OCI-LY3 (cell line): ENCODE results near the gene PDCD11.
A peak's percentile ranks its signal among the peaks of the same experiment; 100 is the strongest.

Source experiments
- H2AFZ ChIP-seq: fragments of 200-600, 300-600 bp; shearing (Covaris generic); 2 replicates; pipeline ENCODE4 v1.6.0; 2014; ENCODE audit warnings: antibody characterized with exemption, low read depth, low read length
- H3K27ac ChIP-seq: fragments of 200-600, 300-600 bp; sonication (generic); 2 replicates; pipeline ENCODE4 v1.5.1; 2014; ENCODE audit warnings: mild to moderate bottlenecking, low read length, moderate library complexity, mixed read lengths
- H3K27me3 ChIP-seq: fragments of 200-600, 300-600 bp; sonication (generic); 2 replicates; pipeline ENCODE4 v1.6.1; 2014; ENCODE audit warnings: low read depth, low read length, mixed read lengths
- H3K36me3 ChIP-seq: fragments of 200-600, 300-600 bp; sonication (generic); replicated peaks from 2 replicates; pipeline ENCODE3; 2014; ENCODE audit warnings: low read depth, low read length, mixed read lengths
- H3K4me1 ChIP-seq: fragments of 300-600, 200-600 bp; sonication (generic); 2 replicates; pipeline ENCODE4 v1.6.1; 2014; ENCODE audit warnings: low read length, mixed read lengths
- H3K4me2 ChIP-seq: fragments of 200-600, 300-600 bp; sonication (generic); 2 replicates; pipeline ENCODE4 v1.6.1; 2014; ENCODE audit warnings: low read length, mixed read lengths
- H3K4me3 ChIP-seq: fragments of 300-600, 200-600 bp; sonication (generic); 2 replicates; pipeline ENCODE4 v1.5.1; 2014; ENCODE audit warnings: antibody characterized with exemption, mild to moderate bottlenecking, low read length, moderate library complexity
- H3K79me2 ChIP-seq: fragments of 300-600, 200-600 bp; shearing (Covaris generic); 2 replicates; pipeline ENCODE4 v1.6.1; 2014; ENCODE audit warnings: mild to moderate bottlenecking, low read length, mixed read lengths
- H3K9ac ChIP-seq: fragments of 300-600, 200-600 bp; shearing (Covaris generic); 2 replicates; pipeline ENCODE4 v1.6.0; 2014; ENCODE audit warnings: mild to moderate bottlenecking, low read length, moderate library complexity
- H3K9me3 ChIP-seq: fragments of 200-600, 300-600 bp; shearing (Covaris generic); 2 replicates; pipeline ENCODE4 v1.6.1; 2014; ENCODE audit warnings: low read length, mixed read lengths; ENCODE audit not compliant: insufficient read depth
- H4K20me1 ChIP-seq: fragments of 200-600, 300-600 bp; sonication (generic); 2 replicates; pipeline ENCODE4 v1.6.1; 2016; ENCODE audit warnings: low read length, mixed read lengths; ENCODE audit not compliant: insufficient read depth
- CTCF ChIP-seq: fragments of 200-600, 300-600 bp; sonication (generic); IDR thresholded peaks from 2 replicates; pipeline ENCODE4 v1.5.1; 2014; ENCODE audit warnings: antibody characterized with exemption, low read length, low read depth
- EZH2phosphoT487 ChIP-seq: fragments of 200-600 bp; shearing (Covaris generic); IDR thresholded peaks from 2 replicates; pipeline ENCODE4 v1.6.1; 2018; ENCODE audit warnings: antibody characterized with exemption, mixed run types, low read depth

Gene PDCD11

GRCh38 chr10:103487410-103487708, 90.9 kb downstream of the PDCD11 start:
- no peaks in the 10 kb centered on the region for H4K20me1 ChIP-seq

DNA sequence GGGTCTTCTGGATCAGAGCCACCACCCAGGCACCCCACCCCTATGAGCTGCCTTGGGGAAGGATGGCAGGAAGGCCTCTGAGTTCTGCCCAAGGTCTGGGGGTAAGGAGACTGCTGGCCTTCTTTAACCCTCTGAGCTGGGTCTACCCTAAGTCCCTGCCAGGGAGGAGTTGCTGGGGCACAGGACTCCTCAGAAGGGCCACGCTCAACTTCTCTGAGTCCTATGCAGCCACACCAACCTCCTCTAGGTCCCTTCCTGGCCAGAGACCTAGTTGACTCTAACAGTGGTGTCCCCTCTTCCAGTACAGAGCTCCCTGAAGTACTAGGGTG, 94.5 kb downstream of the PDCD11 start:
- Histone ChIP-seq H3K9me3 (no peaks in the 10 kb centered on the region), H3K79me2 (no peaks in the 10 kb centered on the region), H3K9ac (no peak overlapping the region), H2AFZ (no peak overlapping the region), H3K27ac (no peak overlapping the region), H3K4me1 (0 out of 2 replicates have a peak, but pooled peaks cover 3% of the 10 kb centered on the region), H3K36me3 (no peaks in the 10 kb centered on the region), H4K20me1 (no peaks in the 10 kb centered on the region), H3K4me2 (no peak overlapping the region), H3K4me3 (no peak overlapping the region), H3K27me3 (peaks cover 28% of the 10 kb centered on the region)
- TF ChIP-seq CTCF (no peak), EZH2phosphoT487 (no peak)

More at GRCh38 chr10:103487410-103487708, 90.9 kb downstream of the PDCD11 start:
- Histone ChIP-seq H3K79me2 (no peaks in the 10 kb centered on the region), H3K27me3 (peaks cover 3% of the 10 kb centered on the region; the same call in 1 of the 2 replicates), H2AFZ (no peak overlapping the region), H3K4me2 (no peak overlapping the region), H3K4me3 (no peak overlapping the region), H3K27ac (no peak overlapping the region), H3K9me3 (no peaks in the 10 kb centered on the region), H3K4me1 (0 out of 2 replicates have a peak, but pooled peaks cover under 1% of the 10 kb centered on the region), H3K36me3 (no peaks in the 10 kb centered on the region), H3K9ac (no peak overlapping the region)
- TF ChIP-seq EZH2phosphoT487 (no peak), CTCF (no peak)

DNA sequence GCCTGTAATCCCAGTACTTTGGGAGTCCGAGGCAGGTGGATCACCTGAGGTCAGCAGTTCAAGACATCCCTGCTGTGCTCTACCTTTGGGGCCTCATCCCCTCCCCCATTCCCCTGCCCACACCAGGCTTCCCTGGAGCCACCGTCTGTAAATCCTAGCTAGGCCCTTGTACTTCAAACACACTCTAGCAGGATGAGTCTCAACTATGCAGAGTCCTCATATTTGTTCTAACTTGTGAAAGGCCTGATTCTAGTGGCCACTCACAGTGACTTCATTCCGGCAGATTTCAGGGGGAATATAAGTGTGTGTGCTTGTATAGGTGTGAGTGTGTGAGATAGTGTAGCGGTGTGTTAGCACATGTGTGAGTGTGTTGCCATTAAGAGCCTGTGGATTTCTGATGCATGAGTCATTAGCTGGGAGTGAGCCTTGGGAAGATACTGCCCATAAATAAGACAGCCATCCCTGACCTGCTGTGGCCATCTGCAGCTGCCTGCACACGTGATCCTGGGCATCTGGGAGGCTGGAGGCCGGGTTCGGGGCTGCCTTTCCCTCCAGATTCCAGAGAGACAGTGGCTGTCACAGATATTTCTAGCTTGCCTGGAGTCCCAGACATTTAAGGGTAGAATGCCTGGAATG, 95.4 kb downstream of the PDCD11 start:
- TF ChIP-seq EZH2phosphoT487: no peak
- TF ChIP-seq CTCF: no peak
- Histone ChIP-seq H3K9ac (no peak overlapping the region), H3K79me2 (no peaks in the 10 kb centered on the region), H3K27me3 (peaks cover 31% of the 10 kb centered on the region), H3K36me3 (no peaks in the 10 kb centered on the region), H2AFZ (no peak overlapping the region), H4K20me1 (no peaks in the 10 kb centered on the region), H3K4me2 (no peak overlapping the region), H3K9me3 (no peaks in the 10 kb centered on the region), H3K4me1 (0 out of 2 replicates have a peak, but pooled peaks cover 3% of the 10 kb centered on the region), H3K27ac (no peak overlapping the region), H3K4me3 (no peak overlapping the region)

DNA sequence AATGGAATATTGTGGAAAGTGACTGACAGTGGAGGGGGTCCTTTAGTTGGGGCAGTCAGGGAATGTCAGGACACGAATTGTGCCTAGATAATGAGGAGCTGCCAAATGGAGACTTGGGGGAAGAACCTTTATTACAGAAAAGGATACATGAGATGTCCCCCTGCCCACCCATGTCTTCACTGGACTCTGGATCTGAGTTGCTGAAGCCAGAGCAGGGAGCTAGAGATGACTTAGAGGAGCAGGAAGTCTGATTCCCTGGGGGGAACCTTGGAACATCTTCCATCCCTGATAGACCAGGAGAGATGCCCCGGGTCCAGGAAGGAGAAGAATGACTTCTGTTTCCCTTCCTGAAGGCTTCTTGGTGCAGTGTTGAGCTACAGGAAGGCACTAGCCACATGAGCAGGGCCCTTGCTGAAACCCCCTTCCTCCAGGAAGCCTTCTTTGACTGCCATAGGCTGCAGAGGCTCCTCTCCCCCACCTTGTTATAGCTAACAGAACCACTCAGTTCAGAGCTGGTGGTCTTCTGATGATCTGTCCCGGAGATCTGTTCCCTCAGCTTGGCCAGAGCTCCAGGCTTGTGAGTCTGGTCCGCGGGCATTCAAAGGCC, 96.3 kb downstream of the PDCD11 start:
- Histone ChIP-seq H4K20me1 (no peaks in the 10 kb centered on the region), H3K36me3 (no peaks in the 10 kb centered on the region), H3K27me3 (peaks cover 31% of the 10 kb centered on the region), H2AFZ (no peak overlapping the region), H3K79me2 (no peaks in the 10 kb centered on the region), H3K9ac (no peak overlapping the region), H3K4me1 (0 out of 2 replicates have a peak, but pooled peaks cover 3% of the 10 kb centered on the region), H3K4me3 (peak overlapping the region; percentile 81), H3K9me3 (no peaks in the 10 kb centered on the region), H3K4me2 (peak overlapping the region; percentile 90), H3K27ac (no peak overlapping the region)
- TF ChIP-seq EZH2phosphoT487 (no peak), CTCF (no peak)
